Esophagus muscularis mucosa (tissue), 4 donors: Measurements from ENCODE around the gene TMEM100. TPM values are rescaled to one million over a fixed set of nuclear protein-coding genes. Genes with fewer than 3 reads are reported as not detected.

Experiments used
- DNase-seq: peaks from one replicate; pipeline ENCODE4 v3.0.0-alpha.2; 2017; ENCODE audit errors: extremely low spot score
- H3K27ac ChIP-seq, 4 donors: fragments of 200-600 bp; sonication (generic); replicated peaks in 1 of 4; 1 replicate in 3 of 4; 2 replicates in 1 of 4; pipeline ENCODE4 v1.5.1; 2016 to 2019; ENCODE audit warnings: mild to moderate bottlenecking in 1 of 4
- H3K27me3 ChIP-seq, 4 donors: fragments of 200-600 bp; sonication (generic); one replicate each; pipeline versions ENCODE4 v1.5.1 to v1.6.0; 2016 to 2019
- H3K36me3 ChIP-seq, 4 donors: fragments of 200-600 bp; sonication (generic); one replicate each; pipeline ENCODE4 v1.5.1; 2016 to 2019
- H3K4me1 ChIP-seq, 4 donors: fragments of 200-600 bp; sonication (generic); one replicate each; pipeline ENCODE4 v1.5.1; 2016 to 2019
- H3K4me3 ChIP-seq, 4 donors: fragments of 200-600 bp; sonication (generic); 1 replicate in 2 of 4; 2 replicates in 2 of 4; pipeline ENCODE4 v1.5.1; 2016 to 2019; ENCODE audit warnings: mild to moderate bottlenecking in 4 of 4, moderate library complexity in 1 of 4
- H3K9me3 ChIP-seq, 4 donors: fragments of 200-600 bp; sonication (generic); 1 replicate in 3 of 4; 2 replicates in 1 of 4; pipeline ENCODE4 v1.5.1; 2016 to 2019
- CTCF ChIP-seq, 3 experiments: fragments of 200-600 bp in 2 of 3; fragments of 450-650 bp in 1 of 3; sonication (generic) in 2 of 3; IDR thresholded peaks; one replicate each; pipeline ENCODE4 v1.5.1; 2017 to 2019; ENCODE audit warnings: antibody characterized with exemption in 3 of 3, mild to moderate bottlenecking in 2 of 3, moderate library complexity in 1 of 3
- EP300 ChIP-seq: sonication (generic); formaldehyde crosslinking; IDR thresholded peaks from one replicate; pipeline ENCODE4 v1.6.1; 2017; ENCODE audit warnings: antibody characterized with exemption
- POLR2A ChIP-seq: fragments of 450-650 bp; IDR thresholded peaks from one replicate; pipeline ENCODE4 v1.6.1; 2017; ENCODE audit warnings: antibody characterized with exemption, moderate library complexity, mild to moderate bottlenecking, low read depth
- POLR2AphosphoS5 ChIP-seq, 2 donors: sonication (generic); formaldehyde crosslinking; IDR thresholded peaks; one replicate each; pipeline ENCODE4 v1.6.1; 2017; ENCODE audit warnings: antibody characterized with exemption in 2 of 2
- WGBS: methylation state at CpG from one replicate; pipeline ENCODE4 v1.1.5; 2018; 5-methylcytosine and 5-hydroxymethylcytosine counted together
- intact Hi-C: fragments of 100-400 bp; cut with DNase I; formaldehyde crosslinking; loops from one replicate; pipeline ENCODE4 v1.15.1; 2023
- total RNA-seq, 4 donors: library from RNA; depleted of rRNA; stranded (reverse); fragments of >200 nt; gene quantifications; one replicate each; pipeline versions ENCODE4 v1.1.0 to v1.2.1, GENCODE V29; 2016

Gene TMEM100
- total RNA-seq, 4 donors from 2014 or later = 4.2 to 9.6 (median 9.5) TPM

- H3K27ac ChIP-seq = no peak overlapping the region
- H3K4me3 ChIP-seq = no peak overlapping the region
- DNase-seq = no peak
- intact Hi-C loops = no loop called here
- H3K4me1 ChIP-seq = peaks cover 17 to 43% (median 38%) of the 10 kb centered on the region in 4 donors
- peaks cover 0 to 18% (median 7%) of the 10 kb centered on the region in 4 donors for H3K36me3 ChIP-seq
- H3K9me3 ChIP-seq = no peaks in the 10 kb centered on the region
- no peaks in the 10 kb centered on the region for H3K27me3 ChIP-seq
- WGBS = 91% methylated on average over 2 of the region's 2 CpGs
- TF ChIP-seq POLR2AphosphoS5 (IDR thresholded peaks at IDR 0.05) = no peak
- no peak for TF ChIP-seq EP300
Measured at GRCh38 chr17:55756689-55757088, 34.0 kb upstream of the TMEM100 start.

- DNase-seq = no peak
- peaks cover 0 to 17% (median 7%) of the 10 kb centered on the region in 4 donors for H3K36me3 ChIP-seq
- H3K4me3 ChIP-seq = peak overlapping the region; percentile 81 to 89 (median 82)
- intact Hi-C loops = loop anchor here (5.0 kb wide), 1 partner anchor 34 kb away; no protein-coding TSS in a partner anchor
- peaks cover 13 to 38% (median 22%) of the 10 kb centered on the region in 4 donors for H3K4me1 ChIP-seq
- TF ChIP-seq CTCF (IDR thresholded peaks at IDR 0.05) = no peak
- no peak for TF ChIP-seq POLR2A
- no peak for TF ChIP-seq EP300
- TF ChIP-seq POLR2AphosphoS5 (IDR thresholded peaks at IDR 0.05) = no peak
- no peaks in the 10 kb centered on the region for H3K9me3 ChIP-seq
- H3K27me3 ChIP-seq = no peaks in the 10 kb centered on the region
- peak overlapping the region; percentile 86 to 89 (median 88) for H3K27ac ChIP-seq
- WGBS = 72% methylated on average over 4 of the region's 4 CpGs
Measured at GRCh38 chr17:55751720-55752250, 29.1 kb upstream of the TMEM100 start.

GRCh38 chr17:55750750-55751657, 28.3 kb upstream of the TMEM100 start, which contains the start of gene PCTP:
Gene PCTP, plus strand, starts transcription at chr17:55751051. Its CDS starts 53 bp downstream, at chr17:55751104.
- TF ChIP-seq POLR2AphosphoS5 (IDR thresholded peaks at IDR 0.05) (peak; percentile 88 to 91), EP300 (no peak), CTCF (IDR thresholded peaks at IDR 0.05) (peak in 1 of 3 experiments; percentile 57), POLR2A (peak; percentile 68)
- intact Hi-C loops = loop anchor here (5.0 kb wide), 1 partner anchor 34 kb away; no protein-coding TSS in a partner anchor
- WGBS = under 1% methylated on average over 19 of the region's 53 CpGs

GRCh38 chr17:55749985-55750384, 27.3 kb upstream of the TMEM100 start:
- H3K36me3 ChIP-seq = peaks cover 0 to 14% (median 7%) of the 10 kb centered on the region in 4 donors
- intact Hi-C loops = loop anchor here (5.0 kb wide), 1 partner anchor 33 kb away; no protein-coding TSS in a partner anchor
- TF ChIP-seq EP300 (no peak), POLR2AphosphoS5 (IDR thresholded peaks at IDR 0.05) (no peak), POLR2A (no peak), CTCF (IDR thresholded peaks at IDR 0.05) (no peak)

More at GRCh38 chr17:55750750-55751657, 28.3 kb upstream of the TMEM100 start, which contains the start of gene PCTP:
- peak within 1 kb of the TSS; percentile 86 to 89 (median 88) for H3K27ac ChIP-seq
- H3K4me3 ChIP-seq = peak within 1 kb of the TSS; percentile 81 to 89 (median 82)
- peaks cover 0 to 14% (median 7%) of the 10 kb centered on the region in 4 donors for H3K36me3 ChIP-seq
- H3K9me3 ChIP-seq = no peaks in the 10 kb centered on the region
- peak; percentile 98 for DNase-seq
- no peaks in the 10 kb centered on the region for H3K27me3 ChIP-seq
- H3K4me1 ChIP-seq = peaks cover 13 to 38% (median 22%) of the 10 kb centered on the region in 4 donors

GRCh38 chr17:55748841-55749240, 26.2 kb upstream of the TMEM100 start:
- Histone ChIP-seq H3K4me1 (peaks cover 13 to 33% (median 22%) of the 10 kb centered on the region in 4 donors), H3K36me3 (peaks cover 0 to 5% (median 0%) of the 10 kb centered on the region in 4 donors), H3K27me3 (no peaks in the 10 kb centered on the region), H3K9me3 (no peaks in the 10 kb centered on the region), H3K27ac (no peak overlapping the region), H3K4me3 (no peak overlapping the region)
- TF ChIP-seq EP300 (no peak), POLR2AphosphoS5 (IDR thresholded peaks at IDR 0.05) (no peak), POLR2A (no peak), CTCF (IDR thresholded peaks at IDR 0.05) (no peak)
- 92% methylated on average over 1 of the region's 1 CpG for WGBS
- DNase-seq = no peak
- intact Hi-C loops = no loop called here

More at GRCh38 chr17:55749985-55750384, 27.3 kb upstream of the TMEM100 start:
- Histone ChIP-seq H3K27ac (peak overlapping the region in 2 of 4 donors; percentile 87 to 89), H3K4me3 (no peak overlapping the region), H3K4me1 (peaks cover 13 to 38% (median 22%) of the 10 kb centered on the region in 4 donors), H3K9me3 (no peaks in the 10 kb centered on the region), H3K27me3 (no peaks in the 10 kb centered on the region)
- 80% methylated on average over 4 of the region's 4 CpGs for WGBS
- DNase-seq = no peak
